HCT116 (cell line): ENCODE data around the gene TMUB1.

ENCODE experiments used
- EZH2phosphoT487 ChIP-seq: fragments of 200-600 bp; IDR thresholded peaks from 2 replicates; pipeline ENCODE4 v1.6.1; 2018; ENCODE audit warnings: antibody characterized with exemption, borderline replicate concordance
- POLR2AphosphoS5 ChIP-seq: IDR thresholded peaks from 2 replicates; pipeline ENCODE4 v1.6.1; 2011; ENCODE audit warnings: mild to moderate bottlenecking, low read depth, low read length, moderate library complexity
- RAD21 ChIP-seq: IDR thresholded peaks from 2 replicates; pipeline ENCODE4 v1.6.1; 2012; ENCODE audit warnings: low read depth, mild to moderate bottlenecking
- TF ChIP-seq, protein P1 (sequence below), 3 experiments: fragments of 200-600 bp in 1 of 3; sonication (generic) in 1 of 3; IDR thresholded peaks in 2 of 3; conservative IDR thresholded peaks in 1 of 3; 2 replicates each; pipeline ENCODE4 v1.5.1; 2012 to 2017; ENCODE audit warnings: low read depth in 2 of 3, low read length in 2 of 3, antibody characterized with exemption in 1 of 3, borderline replicate concordance in 1 of 3, control low read depth in 1 of 3, mild to moderate bottlenecking in 1 of 3, mixed read lengths in 1 of 3, mixed run types in 1 of 3, moderate library complexity in 1 of 3; ENCODE audit not compliant: insufficient read depth in 1 of 3
- TF ChIP-seq, protein P2 (sequence below): IDR thresholded peaks from 2 replicates; pipeline ENCODE4 v1.6.1; 2012

DNA sequence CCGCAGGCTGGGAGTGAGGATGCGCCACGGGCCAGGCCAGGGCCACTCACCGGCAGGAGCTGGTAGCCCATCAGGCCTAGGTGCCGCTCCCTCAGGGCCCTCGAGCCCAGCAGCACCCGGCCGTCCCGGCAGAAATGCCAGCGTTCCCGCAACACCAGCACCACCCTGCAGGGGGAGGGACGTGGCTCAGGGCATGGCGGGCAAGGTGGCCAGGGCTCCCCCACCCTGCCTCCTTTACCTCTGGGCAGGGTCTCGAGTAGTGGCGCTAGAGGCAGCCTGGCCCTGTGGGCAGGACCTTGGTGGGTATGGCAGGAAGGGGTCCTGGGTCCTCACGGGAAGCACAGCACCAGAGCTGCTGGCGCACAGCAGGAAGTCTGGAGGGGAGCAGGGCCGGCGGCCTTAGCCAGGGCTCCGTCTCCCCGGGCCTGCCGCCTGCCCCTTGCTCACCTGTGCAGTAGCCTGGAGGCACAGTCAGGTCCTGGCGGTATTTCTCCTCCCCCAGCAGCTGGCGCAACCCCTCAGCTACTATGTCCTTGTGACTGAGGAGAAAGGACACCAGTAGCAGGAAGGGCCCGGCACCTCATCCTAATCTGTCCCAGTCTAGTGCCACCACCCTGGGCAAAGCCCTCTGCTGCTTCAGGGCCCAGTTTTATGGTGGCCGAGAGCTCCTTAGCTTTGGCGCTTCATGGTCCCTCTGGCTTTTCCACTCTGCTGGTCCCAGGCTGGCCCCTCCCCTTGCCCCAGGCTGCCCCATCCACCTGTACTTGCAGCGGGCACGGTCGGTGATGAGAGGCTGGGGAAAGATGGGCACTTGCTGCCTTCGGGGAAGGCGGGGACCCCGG lies 6.2 kb downstream of the TMUB1 start:
- TF ChIP-seq, protein P1, sequence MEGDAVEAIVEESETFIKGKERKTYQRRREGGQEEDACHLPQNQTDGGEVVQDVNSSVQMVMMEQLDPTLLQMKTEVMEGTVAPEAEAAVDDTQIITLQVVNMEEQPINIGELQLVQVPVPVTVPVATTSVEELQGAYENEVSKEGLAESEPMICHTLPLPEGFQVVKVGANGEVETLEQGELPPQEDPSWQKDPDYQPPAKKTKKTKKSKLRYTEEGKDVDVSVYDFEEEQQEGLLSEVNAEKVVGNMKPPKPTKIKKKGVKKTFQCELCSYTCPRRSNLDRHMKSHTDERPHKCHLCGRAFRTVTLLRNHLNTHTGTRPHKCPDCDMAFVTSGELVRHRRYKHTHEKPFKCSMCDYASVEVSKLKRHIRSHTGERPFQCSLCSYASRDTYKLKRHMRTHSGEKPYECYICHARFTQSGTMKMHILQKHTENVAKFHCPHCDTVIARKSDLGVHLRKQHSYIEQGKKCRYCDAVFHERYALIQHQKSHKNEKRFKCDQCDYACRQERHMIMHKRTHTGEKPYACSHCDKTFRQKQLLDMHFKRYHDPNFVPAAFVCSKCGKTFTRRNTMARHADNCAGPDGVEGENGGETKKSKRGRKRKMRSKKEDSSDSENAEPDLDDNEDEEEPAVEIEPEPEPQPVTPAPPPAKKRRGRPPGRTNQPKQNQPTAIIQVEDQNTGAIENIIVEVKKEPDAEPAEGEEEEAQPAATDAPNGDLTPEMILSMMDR (IDR thresholded peaks at IDR 0.05 in 2 of 3, conservative IDR thresholded peaks at IDR 0.05 in 1 of 3; ENCODE audit: borderline replicate concordance in 1 of 3, insufficient read depth in 1 of 3, low read depth in 2 of 3, low read length in 2 of 3): peak in 2 of 3 experiments; percentile 57 to 62; a peak in 4 of 6 replicates
- TF ChIP-seq RAD21 (no peak), POLR2AphosphoS5 (peak; percentile 45; the same call in 1 of the 2 replicates), EZH2phosphoT487 (no peak)
- TF ChIP-seq, protein P2, sequence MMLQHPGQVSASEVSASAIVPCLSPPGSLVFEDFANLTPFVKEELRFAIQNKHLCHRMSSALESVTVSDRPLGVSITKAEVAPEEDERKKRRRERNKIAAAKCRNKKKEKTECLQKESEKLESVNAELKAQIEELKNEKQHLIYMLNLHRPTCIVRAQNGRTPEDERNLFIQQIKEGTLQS: no peak
